Esophagus squamous epithelium (tissue), 5 donors: ENCODE data around the gene CD3D. TPM values are rescaled to one million over a fixed set of nuclear protein-coding genes. Genes with fewer than 3 reads are reported as not detected.
"Not testable (repeated sequence)": the region's sequence is repeated elsewhere in the genome, so short reads cannot be mapped to it uniquely, and the experiment has no call there.

Experiments
- DNase-seq: peaks from one replicate; lab custom pipeline; 2025; lab: John Stamatoyannopoulos, UW
- H3K27ac ChIP-seq, 4 donors: fragments of 200-600 bp; sonication (generic); one replicate each; pipeline ENCODE4 v1.5.1; 2016 to 2019; ENCODE audit warnings: mild to moderate bottlenecking in 1 of 4
- H3K27me3 ChIP-seq, 4 donors: fragments of 200-600 bp; sonication (generic); 1 replicate in 3 of 4; 2 replicates in 1 of 4; pipeline versions ENCODE4 v1.5.1 to v1.6.0; 2017 to 2021; ENCODE audit warnings: antibody characterized with exemption in 1 of 4
- H3K36me3 ChIP-seq, 3 donors: fragments of 200-600 bp; sonication (generic); one replicate each; pipeline ENCODE4 v1.5.1; 2016 to 2019
- H3K4me1 ChIP-seq, 3 donors: fragments of 200-600 bp; sonication (generic); one replicate each; pipeline ENCODE4 v1.5.1; 2017 to 2019
- H3K4me3 ChIP-seq, 4 donors: fragments of 200-600 bp; sonication (generic); 1 replicate in 3 of 4; 2 replicates in 1 of 4; pipeline ENCODE4 v1.5.1; 2016 to 2019; ENCODE audit warnings: mild to moderate bottlenecking in 2 of 4, moderate library complexity in 1 of 4
- H3K9me3 ChIP-seq, 3 donors: fragments of 200-600 bp; sonication (generic); one replicate each; pipeline ENCODE4 v1.5.1; 2016 to 2019
- POLR2A ChIP-seq, 4 donors: fragments of 450-650 bp; IDR thresholded peaks; one replicate each; pipeline ENCODE4 v1.6.1; 2017; ENCODE audit warnings: antibody characterized with exemption in 4 of 4, mild to moderate bottlenecking in 4 of 4, moderate library complexity in 3 of 4
- WGBS, 2 donors: methylation state at CpG; one replicate each; pipeline ENCODE4 v1.1.5; 2018; 5-methylcytosine and 5-hydroxymethylcytosine counted together
- intact Hi-C: fragments of 100-400 bp; cut with DNase I; formaldehyde crosslinking; loops from one replicate; pipeline ENCODE4 v1.15.0; 2022
- total RNA-seq, 4 donors: library from RNA; depleted of rRNA; stranded (reverse); fragments of >200 nt; gene quantifications; one replicate each; pipeline ENCODE4 v1.1.0, GENCODE V29; 2016
- TF ChIP-seq, protein P1 (sequence below), 6 experiments: fragments of 450-650 bp in 4 of 6; fragments of 200-600 bp in 2 of 6; sonication (generic) in 2 of 6; IDR thresholded peaks; one replicate each; pipeline ENCODE4 v1.5.1; 2016 to 2019; ENCODE audit warnings: antibody characterized with exemption in 6 of 6, mild to moderate bottlenecking in 4 of 6, moderate library complexity in 4 of 6
- donor health status: DM: yes; HTN: yes; CAD: no.

Gene CD3D
- total RNA-seq, 4 donors from 2014 or later, result 5.7 to 11.8 (median 7.2) TPM

DNA sequence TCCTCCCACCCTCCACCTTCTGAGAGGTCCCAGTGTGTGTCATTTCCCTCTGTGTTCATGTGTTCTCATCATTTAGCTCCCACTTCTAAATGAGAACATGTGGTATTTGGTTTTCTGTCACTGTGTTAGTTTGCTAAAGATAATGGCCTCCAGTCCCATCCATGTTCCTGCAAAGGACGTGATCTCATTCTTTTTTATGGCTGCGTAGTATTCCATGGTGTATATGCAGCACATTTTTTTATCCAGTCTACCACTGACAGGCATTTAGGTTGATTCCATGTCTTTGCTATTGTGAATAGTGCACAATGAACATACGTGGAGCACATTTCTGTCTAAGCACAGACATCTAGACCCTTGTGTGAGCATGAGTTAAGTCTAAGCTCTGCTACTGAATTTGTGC lies 32.2 kb downstream of the CD3D start:
- no peak overlapping the region for H3K4me3 ChIP-seq
- peaks cover 0 to 35% (median 0%) of the 10 kb centered on the region in 4 donors for H3K27me3 ChIP-seq
- no peaks in the 10 kb centered on the region for H3K9me3 ChIP-seq
- H3K36me3 ChIP-seq, result no peaks in the 10 kb centered on the region
- intact Hi-C loops, result no loop called here
- no peak for DNase-seq
- no peak for TF ChIP-seq POLR2A (IDR thresholded peaks at IDR 0.05)
- TF ChIP-seq, protein P1, sequence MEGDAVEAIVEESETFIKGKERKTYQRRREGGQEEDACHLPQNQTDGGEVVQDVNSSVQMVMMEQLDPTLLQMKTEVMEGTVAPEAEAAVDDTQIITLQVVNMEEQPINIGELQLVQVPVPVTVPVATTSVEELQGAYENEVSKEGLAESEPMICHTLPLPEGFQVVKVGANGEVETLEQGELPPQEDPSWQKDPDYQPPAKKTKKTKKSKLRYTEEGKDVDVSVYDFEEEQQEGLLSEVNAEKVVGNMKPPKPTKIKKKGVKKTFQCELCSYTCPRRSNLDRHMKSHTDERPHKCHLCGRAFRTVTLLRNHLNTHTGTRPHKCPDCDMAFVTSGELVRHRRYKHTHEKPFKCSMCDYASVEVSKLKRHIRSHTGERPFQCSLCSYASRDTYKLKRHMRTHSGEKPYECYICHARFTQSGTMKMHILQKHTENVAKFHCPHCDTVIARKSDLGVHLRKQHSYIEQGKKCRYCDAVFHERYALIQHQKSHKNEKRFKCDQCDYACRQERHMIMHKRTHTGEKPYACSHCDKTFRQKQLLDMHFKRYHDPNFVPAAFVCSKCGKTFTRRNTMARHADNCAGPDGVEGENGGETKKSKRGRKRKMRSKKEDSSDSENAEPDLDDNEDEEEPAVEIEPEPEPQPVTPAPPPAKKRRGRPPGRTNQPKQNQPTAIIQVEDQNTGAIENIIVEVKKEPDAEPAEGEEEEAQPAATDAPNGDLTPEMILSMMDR (IDR thresholded peaks at IDR 0.05), result no peak
- peaks cover 0 to 10% (median 2%) of the 10 kb centered on the region in 3 donors for H3K4me1 ChIP-seq
- 84% methylated on average over 3 of the region's 3 CpGs for WGBS, 2 donors
- H3K27ac ChIP-seq, result no peak overlapping the region

DNA sequence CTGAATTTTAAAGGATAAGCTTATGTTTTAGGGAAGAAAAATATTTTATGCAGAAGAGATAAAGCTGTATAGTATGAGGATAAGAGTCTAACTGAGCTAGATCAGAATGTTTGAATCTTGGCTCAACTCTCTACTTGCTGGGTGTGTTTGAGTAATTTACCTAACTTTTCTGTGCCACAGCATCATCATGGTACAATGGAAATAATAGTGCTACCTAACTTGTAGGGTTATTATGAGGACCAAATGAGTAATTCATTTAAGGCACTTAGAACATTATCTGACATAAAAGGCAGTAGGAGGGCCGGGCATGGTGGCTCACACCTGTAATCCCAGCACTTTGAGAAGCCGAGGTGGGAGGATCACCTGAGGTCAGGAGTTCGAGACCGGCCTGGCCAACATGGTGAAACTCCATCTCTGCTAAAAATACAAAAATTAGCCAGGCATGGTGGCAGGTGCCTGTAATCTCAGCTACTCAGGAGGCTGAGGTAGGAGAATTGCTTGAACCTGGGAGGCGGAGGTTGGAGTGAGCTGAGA lies 33.4 kb downstream of the CD3D start:
- H3K36me3 ChIP-seq, H3K4me1 ChIP-seq, H3K27ac ChIP-seq, DNase-seq, H3K4me3 ChIP-seq, H3K9me3 ChIP-seq: not testable (repeated sequence)
- 80 to 83% methylated on average over 2 to 5 of the region's 5 CpGs for WGBS, 2 donors
- intact Hi-C loops, result loop anchor here (10.0 kb wide), 1 partner anchor 186 kb away; no protein-coding TSS in a partner anchor
- peaks cover 0 to 27% (median 0%) of the 10 kb centered on the region in 4 donors for H3K27me3 ChIP-seq

DNA sequence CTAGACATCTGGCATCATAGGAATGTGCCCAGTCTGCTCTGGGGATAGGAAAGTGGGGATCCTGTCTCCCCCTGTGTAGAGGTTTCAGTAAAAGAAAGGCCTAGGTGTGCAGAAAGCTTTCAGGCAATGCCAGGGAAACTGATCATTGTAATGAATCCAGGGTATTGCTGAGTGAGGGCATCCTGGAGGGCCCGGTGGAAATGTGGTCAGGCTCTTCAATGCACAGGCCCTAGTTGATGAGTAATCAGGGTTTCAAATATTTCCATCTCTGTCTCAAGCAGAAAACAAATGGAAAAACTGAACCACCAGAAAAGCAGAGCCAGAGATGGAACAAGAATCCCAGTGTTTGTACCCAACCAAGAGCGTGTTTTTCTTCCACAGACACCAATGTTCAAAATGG lies 35.9 kb downstream of the CD3D start:
- Histone ChIP-seq H3K27ac (no peak overlapping the region), H3K36me3 (no peaks in the 10 kb centered on the region), H3K4me1 (no peaks in the 10 kb centered on the region), H3K9me3 (no peaks in the 10 kb centered on the region), H3K27me3 (peaks cover 0 to 16% (median 0%) of the 10 kb centered on the region in 4 donors), H3K4me3 (no peak overlapping the region)
- intact Hi-C loops, result loop anchor here (10.0 kb wide), 1 partner anchor 188 kb away; no protein-coding TSS in a partner anchor
- 68 to 85% methylated on average over 2 of the region's 2 CpGs for WGBS, 2 donors
- TF ChIP-seq, protein P1 (IDR thresholded peaks at IDR 0.05), result no peak
- TF ChIP-seq POLR2A (IDR thresholded peaks at IDR 0.05), result no peak
- DNase-seq, result no peak

DNA sequence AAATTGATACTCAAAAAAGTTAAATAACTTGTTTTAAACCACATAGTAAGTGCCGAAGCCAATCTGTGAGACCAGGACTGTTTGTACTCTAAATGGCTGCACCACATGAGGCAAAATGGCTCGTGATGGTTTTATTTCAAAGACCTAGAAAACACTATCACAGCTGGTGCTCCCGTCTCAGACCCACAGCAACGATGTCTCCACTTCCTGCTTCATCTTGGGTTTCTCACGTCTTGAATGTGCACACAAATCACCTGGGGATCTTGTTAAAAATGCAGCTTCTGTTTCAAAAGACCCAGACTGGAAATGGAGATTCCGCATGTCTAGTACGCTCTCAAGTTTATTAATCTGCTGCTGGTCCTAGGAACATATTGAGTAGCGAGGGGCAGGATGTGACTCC lies 36.8 kb downstream of the CD3D start:
- 54 to 68% methylated on average over 8 of the region's 8 CpGs for WGBS, 2 donors
- no peaks in the 10 kb centered on the region for H3K36me3 ChIP-seq
- H3K4me3 ChIP-seq, result peak overlapping the region in 1 of 4 donors; percentile 31
- no peaks in the 10 kb centered on the region for H3K4me1 ChIP-seq
- peak overlapping the region in 1 of 4 donors; percentile 58 for H3K27ac ChIP-seq
- peak in 1 of 4 donors; percentile 13 for TF ChIP-seq POLR2A (IDR thresholded peaks at IDR 0.05)
- TF ChIP-seq, protein P1 (IDR thresholded peaks at IDR 0.05), result no peak
- no peak for DNase-seq
- H3K27me3 ChIP-seq, result peaks cover 0 to 16% (median 0%) of the 10 kb centered on the region in 4 donors
- intact Hi-C loops, result loop anchor here (10.0 kb wide), 1 partner anchor 189 kb away; no protein-coding TSS in a partner anchor
- no peaks in the 10 kb centered on the region for H3K9me3 ChIP-seq

DNA sequence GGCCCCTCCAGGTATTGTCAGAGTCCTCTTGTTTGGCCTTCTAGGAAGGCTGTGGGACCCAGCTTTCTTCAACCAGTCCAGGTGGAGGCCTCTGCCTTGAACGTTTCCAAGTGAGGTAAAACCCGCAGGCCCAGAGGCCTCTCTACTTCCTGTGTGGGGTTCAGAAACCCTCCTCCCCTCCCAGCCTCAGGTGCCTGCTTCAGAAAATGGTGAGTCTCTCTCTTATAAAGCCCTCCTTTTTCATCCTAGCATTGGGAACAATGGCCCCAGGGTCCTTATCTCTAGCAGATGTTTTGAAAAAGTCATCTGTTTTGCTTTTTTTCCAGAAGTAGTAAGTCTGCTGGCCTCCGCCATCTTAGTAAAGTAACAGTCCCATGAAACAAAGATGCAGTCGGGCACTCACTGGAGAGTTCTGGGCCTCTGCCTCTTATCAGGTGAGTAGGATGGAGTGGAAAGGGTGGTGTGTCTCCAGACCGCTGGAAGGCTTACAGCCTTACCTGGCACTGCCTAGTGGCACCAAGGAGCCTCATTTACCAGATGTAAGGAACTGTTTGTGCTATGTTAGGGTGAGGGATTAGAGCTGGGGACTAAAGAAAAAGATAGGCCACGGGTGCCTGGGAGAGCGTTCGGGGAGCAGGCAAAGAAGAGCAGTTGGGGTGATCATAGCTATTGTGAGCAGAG lies 37.8 kb downstream of the CD3D start, which contains the start of gene CD3E:
Gene CD3E (plus strand): TSS at position 163 of the 681 bp plus-strand sequence. CDS start 223 bp downstream, at position 386.
- H3K9me3 ChIP-seq, result no peaks in the 10 kb centered on the region
- H3K36me3 ChIP-seq, result no peaks in the 10 kb centered on the region
- peak within 1 kb of the TSS; percentile 20 to 58 (median 40) for H3K27ac ChIP-seq
- intact Hi-C loops, result loop anchor here (10.0 kb wide), 1 partner anchor 190 kb away; no protein-coding TSS in a partner anchor
- H3K4me3 ChIP-seq, result peak within 1 kb of the TSS in 3 of 4 donors; percentile 22 to 33 (median 31)
- no peaks in the 10 kb centered on the region for H3K4me1 ChIP-seq
- peak in 1 of 4 donors; percentile 14 for TF ChIP-seq POLR2A (IDR thresholded peaks at IDR 0.05)
- TF ChIP-seq, protein P1 (IDR thresholded peaks at IDR 0.05), result no peak
- H3K27me3 ChIP-seq, result peaks cover 0 to 16% (median 0%) of the 10 kb centered on the region in 4 donors
- WGBS, 2 donors, result 63 to 72% methylated on average over 7 to 8 of the region's 8 CpGs
- no peak for DNase-seq
